HEK293T (cell line): ENCODE data around the gene PRRG1.

Experiments used
- CTCF ChIA-PET: fragments of 350-600 bp; formaldehyde crosslinking; extraction: SDS; loops from one replicate; lab custom pipeline; 2021; ENCODE audit warnings: antibody characterized with exemption, inconsistent platforms; lab: Yijun Ruan, JAX
- POLR2A ChIA-PET: fragments of 350-600 bp; formaldehyde crosslinking; extraction: SDS; loops from one replicate; lab custom pipeline; 2020; ENCODE audit warnings: antibody characterized with exemption, inconsistent platforms; lab: Yijun Ruan, JAX
- DNase-seq: peaks from one replicate; pipeline ENCODE4 v3.0.0; 2012; ENCODE audit warnings: mixed read lengths; ENCODE audit errors: extremely low spot score
- ARNT ChIP-seq: fragments of 450-650 bp; IDR thresholded peaks from 2 replicates; pipeline ENCODE4 v1.6.1; 2017; ENCODE audit warnings: mild to moderate bottlenecking
- BHLHE40 ChIP-seq: fragments of 450-650 bp; IDR thresholded peaks from 2 replicates; pipeline ENCODE4 v1.6.1; 2016; ENCODE audit warnings: mild to moderate bottlenecking, moderate library complexity, borderline replicate concordance
- CTBP1 ChIP-seq: fragments of 450-650 bp; IDR thresholded peaks from 2 replicates; pipeline ENCODE4 v1.6.1; 2016; ENCODE audit warnings: borderline replicate concordance
- ELF4 ChIP-seq: fragments of 450-650 bp; IDR thresholded peaks from 2 replicates; pipeline ENCODE4 v1.6.1; 2017; ENCODE audit warnings: antibody characterized with exemption
- FOXA1 ChIP-seq: fragments of 450-650 bp; IDR thresholded peaks from 2 replicates; pipeline ENCODE4 v1.6.1; 2016; ENCODE audit warnings: mild to moderate bottlenecking
- FOXK2 ChIP-seq: fragments of 450-650 bp; IDR thresholded peaks from 2 replicates; pipeline ENCODE4 v1.6.1; 2016; ENCODE audit warnings: mild to moderate bottlenecking
- FOXM1 ChIP-seq: fragments of 450-650 bp; IDR thresholded peaks from 2 replicates; pipeline ENCODE4 v1.6.1; 2017; ENCODE audit warnings: mild to moderate bottlenecking, borderline replicate concordance
- HDGF ChIP-seq: fragments of 450-650 bp; IDR thresholded peaks from 2 replicates; pipeline ENCODE4 v1.6.1; 2017; ENCODE audit warnings: antibody characterized with exemption, borderline replicate concordance
- L3MBTL2 ChIP-seq: fragments of 450-650 bp; conservative IDR thresholded peaks from 2 replicates; pipeline ENCODE4 v1.6.1; 2016; ENCODE audit warnings: mild to moderate bottlenecking
- LEF1 ChIP-seq: fragments of 450-650 bp; IDR thresholded peaks from 2 replicates; pipeline ENCODE4 v1.6.1; 2017; ENCODE audit warnings: mild to moderate bottlenecking, borderline replicate concordance
- NFRKB ChIP-seq: fragments of 450-650 bp; IDR thresholded peaks from 2 replicates; pipeline ENCODE4 v1.6.1; 2016; ENCODE audit warnings: mild to moderate bottlenecking, moderate library complexity
- SP1 ChIP-seq: fragments of 450-650 bp; IDR thresholded peaks from 2 replicates; pipeline ENCODE4 v1.6.1; 2017
- SUZ12 ChIP-seq: fragments of 450-650 bp; IDR thresholded peaks from 2 replicates; pipeline ENCODE4 v1.6.1; 2016; ENCODE audit warnings: mild to moderate bottlenecking
- TARDBP ChIP-seq: fragments of 450-650 bp; IDR thresholded peaks from 2 replicates; pipeline ENCODE4 v1.6.1; 2016
- ZNF384 ChIP-seq: fragments of 450-650 bp; IDR thresholded peaks from 2 replicates; pipeline ENCODE4 v1.6.1; 2016
- TF ChIP-seq, protein P1 (sequence below): fragments of 450-650 bp; IDR thresholded peaks from 2 replicates; pipeline ENCODE4 v1.6.1; 2016

PRRG1 gene

DNA sequence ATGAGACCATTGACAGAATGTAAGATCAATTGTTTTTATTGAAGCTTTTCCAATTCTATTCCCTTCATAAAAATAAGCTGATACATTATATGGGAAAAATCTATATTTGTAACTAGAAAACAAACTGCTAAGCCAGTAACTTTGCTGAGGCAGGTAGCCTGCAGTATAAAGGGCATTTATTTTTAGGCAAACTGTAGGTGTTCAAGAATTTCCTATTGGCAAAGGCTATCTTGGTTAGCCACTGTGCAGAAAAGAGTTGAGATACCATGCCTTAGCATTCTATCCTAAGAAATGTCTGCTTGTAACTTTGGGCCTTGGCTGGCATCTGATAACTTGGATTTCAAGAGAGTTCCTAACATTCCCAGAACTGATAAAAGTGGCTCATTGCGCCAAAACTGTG is 18.5 kb upstream of the PRRG1 start:
- TF ChIP-seq HDGF = no peak
- TF ChIP-seq, protein P1, sequence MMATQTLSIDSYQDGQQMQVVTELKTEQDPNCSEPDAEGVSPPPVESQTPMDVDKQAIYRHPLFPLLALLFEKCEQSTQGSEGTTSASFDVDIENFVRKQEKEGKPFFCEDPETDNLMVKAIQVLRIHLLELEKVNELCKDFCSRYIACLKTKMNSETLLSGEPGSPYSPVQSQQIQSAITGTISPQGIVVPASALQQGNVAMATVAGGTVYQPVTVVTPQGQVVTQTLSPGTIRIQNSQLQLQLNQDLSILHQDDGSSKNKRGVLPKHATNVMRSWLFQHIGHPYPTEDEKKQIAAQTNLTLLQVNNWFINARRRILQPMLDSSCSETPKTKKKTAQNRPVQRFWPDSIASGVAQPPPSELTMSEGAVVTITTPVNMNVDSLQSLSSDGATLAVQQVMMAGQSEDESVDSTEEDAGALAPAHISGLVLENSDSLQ = no peak
- TF ChIP-seq SP1 = no peak
- TF ChIP-seq ZNF384 = no peak
- no peak for DNase-seq
- CTCF ChIA-PET = no interaction called here
- POLR2A ChIA-PET = no interaction called here

GRCh38 chrX:37331546-37331945 is 17.6 kb upstream of the PRRG1 start:
- ChIA-PET CTCF (no interaction called here), POLR2A (interaction anchor here (1.4 kb wide), 1 partner anchor 17 kb away, joined by 4 read pairs; the partner anchor contains the start of gene PRRG1)
- TF ChIP-seq FOXA1 (no peak), LEF1 (no peak), ELF4 (no peak), BHLHE40 (no peak), NFRKB (no peak), ARNT (no peak), SUZ12 (no peak), L3MBTL2 (no peak), HDGF (no peak), FOXK2 (no peak), SP1 (no peak), TARDBP (no peak), CTBP1 (no peak)
- TF ChIP-seq, protein P1 = no peak
- no peak for DNase-seq

- ChIA-PET POLR2A (interaction anchor here (1.4 kb wide), 1 partner anchor 17 kb away, joined by 4 read pairs; the partner anchor contains the start of gene PRRG1), CTCF (no interaction called here)
- TF ChIP-seq L3MBTL2 (no peak), SUZ12 (no peak), CTBP1 (no peak), ARNT (no peak), LEF1 (no peak), SP1 (no peak), TARDBP (no peak), ELF4 (no peak), FOXM1 (no peak), ZNF384 (no peak), BHLHE40 (no peak), NFRKB (no peak), HDGF (no peak), FOXA1 (no peak), FOXK2 (no peak)
- TF ChIP-seq, protein P1 = no peak
- DNase-seq = no peak
These were observed 17.1 kb upstream of the PRRG1 start for GRCh38 chrX:37332055-37332454.

GRCh38 chrX:37332987-37333658 is 16.0 kb upstream of the PRRG1 start:
- ChIA-PET CTCF (no interaction called here), POLR2A (interaction anchor here (1.1 to 1.4 kb wide), 2 partner anchors 16 kb away, joined by 3 to 4 read pairs; partner anchors contain the start of gene PRRG1)
- TF ChIP-seq HDGF (no peak), SP1 (no peak), SUZ12 (no peak), FOXA1 (no peak), ARNT (no peak), BHLHE40 (no peak), L3MBTL2 (no peak), FOXK2 (no peak), NFRKB (no peak), ZNF384 (no peak), FOXM1 (no peak), LEF1 (no peak)
- TF ChIP-seq, protein P1 = no peak
- DNase-seq = no peak

DNA sequence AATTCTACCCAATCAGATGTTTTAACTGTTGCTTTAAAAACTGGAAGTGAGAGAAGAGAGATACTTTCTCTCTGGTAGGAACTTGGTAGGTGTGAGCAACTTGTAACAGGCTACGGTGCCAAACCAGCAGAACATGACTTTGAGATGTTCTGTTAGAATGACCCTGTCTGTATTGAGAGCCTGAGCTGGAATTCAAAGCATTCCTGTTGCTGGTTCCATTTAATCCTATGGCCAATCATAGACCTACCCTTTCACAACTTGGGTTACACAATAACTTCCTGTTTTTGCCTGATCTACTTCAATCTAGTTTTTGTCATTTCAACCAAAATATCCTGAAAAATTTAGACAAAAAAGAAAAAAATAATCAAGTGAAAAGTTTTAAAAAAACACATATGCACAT is 1.7 kb upstream of the PRRG1 start:
- ChIA-PET CTCF (no interaction called here), POLR2A (no interaction called here)
- DNase-seq = no peak
- no peak for TF ChIP-seq LEF1
- no peak for TF ChIP-seq ELF4
- no peak for TF ChIP-seq SP1
- no peak for TF ChIP-seq TARDBP
- no peak for TF ChIP-seq NFRKB
- TF ChIP-seq FOXK2 = no peak
- no peak for TF ChIP-seq BHLHE40
- TF ChIP-seq ARNT = no peak
- no peak for TF ChIP-seq ZNF384
- TF ChIP-seq FOXA1 = no peak
- TF ChIP-seq SUZ12 = no peak
- no peak for TF ChIP-seq L3MBTL2
- TF ChIP-seq CTBP1 = no peak
- TF ChIP-seq FOXM1 = no peak
- no peak for TF ChIP-seq HDGF
- TF ChIP-seq, protein P1 = no peak
